ENCODE results near the gene SLC2A4.

SLC2A4 gene

DNA sequence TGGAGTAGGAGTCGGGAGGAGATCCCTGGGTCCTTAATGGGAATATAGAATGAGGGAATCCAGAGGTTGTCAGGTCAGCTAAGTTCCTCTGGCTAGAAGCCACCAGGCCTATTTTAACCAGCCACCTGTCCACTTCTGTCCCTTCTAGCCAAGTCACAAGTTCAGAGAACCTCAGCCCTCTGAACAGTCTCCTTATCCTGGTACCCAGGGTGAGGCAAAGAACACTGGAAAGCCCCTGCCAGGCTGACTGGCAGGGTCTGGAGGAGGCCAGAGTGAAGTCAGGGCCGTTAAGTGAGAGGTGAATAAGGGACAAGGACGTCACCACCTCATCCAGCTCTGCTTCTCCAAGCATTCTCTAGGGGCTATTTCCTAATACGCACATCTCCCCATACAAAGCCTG is 32.7 kb upstream of the SLC2A4 start:
- DNase-seq, result no peak

DNA sequence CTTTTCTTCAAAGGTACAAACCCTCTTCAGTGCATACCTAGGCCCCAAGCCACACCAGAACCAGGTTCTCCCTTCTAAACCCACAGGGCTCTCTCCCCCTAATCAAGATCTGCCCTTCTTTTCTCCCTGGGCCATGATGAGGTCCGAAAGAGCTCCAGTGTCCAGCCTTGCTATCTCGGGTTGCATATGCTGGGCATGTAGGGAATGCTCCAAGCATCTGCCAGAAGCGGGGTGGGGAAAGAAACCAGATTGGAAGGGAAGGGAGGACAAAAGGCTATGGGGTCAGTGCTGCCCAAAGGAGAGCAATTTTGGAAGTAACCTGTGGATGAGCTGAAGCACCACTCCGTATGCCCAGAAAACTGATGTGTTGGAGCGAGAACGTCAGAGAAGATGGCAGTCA is 32.3 kb upstream of the SLC2A4 start:
- DNase-seq, result no peak

DNA sequence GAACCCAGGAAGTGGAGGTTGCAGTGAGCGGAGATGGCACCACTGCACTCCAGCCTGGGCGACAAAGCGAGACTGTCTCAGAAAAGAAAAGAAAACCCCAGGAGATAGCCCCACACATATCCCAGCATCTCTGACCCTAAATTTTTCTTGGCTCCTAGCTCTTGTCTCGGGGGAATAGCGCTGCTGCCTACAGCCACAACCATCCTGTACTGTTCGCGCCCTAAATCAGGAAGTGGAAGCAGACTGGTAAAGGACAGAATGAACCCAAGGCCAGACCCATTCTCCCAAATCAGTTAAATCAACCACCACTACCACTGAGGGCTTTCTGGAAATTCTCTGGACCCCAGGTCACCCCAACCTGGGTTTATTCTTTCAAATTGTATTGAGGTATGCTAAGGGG is 31.7 kb upstream of the SLC2A4 start:
- DNase-seq, result no peak

DNA sequence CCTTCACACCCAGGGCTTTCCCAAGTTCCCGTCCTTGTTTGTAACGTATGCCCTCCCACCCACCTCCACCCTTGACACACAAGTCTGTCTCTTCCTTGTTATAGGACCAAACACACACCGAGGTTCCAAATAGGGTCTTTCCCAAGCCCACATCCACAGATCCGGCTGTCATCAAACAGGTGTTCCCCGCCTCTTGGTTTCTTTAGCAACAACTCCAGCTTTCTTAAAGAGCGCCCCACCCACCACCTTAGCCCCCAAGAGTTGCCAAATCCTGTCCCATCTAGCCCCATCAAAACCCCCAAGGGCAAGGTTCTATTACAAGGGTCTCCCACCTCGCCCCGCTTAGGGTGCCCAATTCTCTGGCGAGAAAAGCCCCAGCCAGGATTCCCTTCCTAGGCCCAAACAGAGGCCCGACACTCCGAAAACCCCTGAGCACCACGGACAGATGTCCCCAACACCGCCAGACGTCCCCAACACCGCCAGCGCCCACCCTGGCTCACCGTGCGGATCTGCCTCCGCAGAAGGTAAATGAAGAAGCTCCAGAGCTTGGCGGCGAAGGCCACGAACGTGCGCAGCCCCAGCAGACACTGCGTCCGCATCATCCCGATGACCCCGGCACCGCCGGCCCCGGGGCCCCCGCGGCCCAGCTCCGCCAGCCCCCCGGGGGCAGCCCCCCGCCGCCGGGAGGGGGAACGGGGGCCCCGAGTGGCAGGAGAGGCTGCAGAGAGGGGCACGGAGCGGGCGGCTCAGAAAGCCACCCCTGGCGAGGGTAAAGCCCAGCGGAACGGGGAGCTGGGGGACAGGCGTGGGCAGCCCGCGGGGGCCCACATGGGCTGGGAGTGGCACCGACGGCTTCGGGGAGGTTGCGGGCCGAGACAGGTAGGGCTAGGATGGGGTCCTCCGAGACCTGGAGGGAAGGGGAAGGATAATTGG is 30.6 kb upstream of the SLC2A4 start:
- DNase-seq, result peak in 1 of 2 experiments; percentile 47

DNA sequence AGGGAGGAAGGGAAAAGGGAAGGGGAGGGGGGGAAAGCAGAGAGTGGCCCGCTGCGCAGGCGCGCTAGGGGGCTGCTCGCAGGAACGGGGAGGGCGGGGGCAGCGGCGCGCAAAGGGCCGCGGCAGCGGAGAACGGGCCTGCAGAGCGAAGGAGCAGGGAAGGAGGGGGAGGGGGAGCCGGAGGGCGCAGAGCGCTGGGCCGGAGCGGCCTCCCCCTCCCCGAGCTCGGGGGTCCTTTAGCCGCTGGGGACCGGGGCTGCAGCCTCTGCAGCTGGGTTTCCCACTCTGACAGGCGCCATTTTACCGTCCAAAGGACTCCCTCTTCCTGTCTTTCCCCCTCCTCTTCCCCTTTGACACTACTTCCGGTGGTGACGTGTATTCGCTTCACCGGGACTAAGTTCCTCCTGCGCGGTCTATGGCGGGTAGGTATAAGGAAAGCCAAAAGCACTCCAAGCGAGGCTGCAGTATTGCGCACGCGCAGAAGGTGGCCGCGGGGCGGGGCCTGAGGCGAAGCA is 29.8 kb upstream of the SLC2A4 start, which contains the start of gene CTDNEP1:
Gene CTDNEP1 (minus strand): TSS at position 74 of the 515 bp plus-strand sequence. CDS start 438 bp downstream, outside the sequence.
- peak; percentile 99 to 100 for DNase-seq

DNA sequence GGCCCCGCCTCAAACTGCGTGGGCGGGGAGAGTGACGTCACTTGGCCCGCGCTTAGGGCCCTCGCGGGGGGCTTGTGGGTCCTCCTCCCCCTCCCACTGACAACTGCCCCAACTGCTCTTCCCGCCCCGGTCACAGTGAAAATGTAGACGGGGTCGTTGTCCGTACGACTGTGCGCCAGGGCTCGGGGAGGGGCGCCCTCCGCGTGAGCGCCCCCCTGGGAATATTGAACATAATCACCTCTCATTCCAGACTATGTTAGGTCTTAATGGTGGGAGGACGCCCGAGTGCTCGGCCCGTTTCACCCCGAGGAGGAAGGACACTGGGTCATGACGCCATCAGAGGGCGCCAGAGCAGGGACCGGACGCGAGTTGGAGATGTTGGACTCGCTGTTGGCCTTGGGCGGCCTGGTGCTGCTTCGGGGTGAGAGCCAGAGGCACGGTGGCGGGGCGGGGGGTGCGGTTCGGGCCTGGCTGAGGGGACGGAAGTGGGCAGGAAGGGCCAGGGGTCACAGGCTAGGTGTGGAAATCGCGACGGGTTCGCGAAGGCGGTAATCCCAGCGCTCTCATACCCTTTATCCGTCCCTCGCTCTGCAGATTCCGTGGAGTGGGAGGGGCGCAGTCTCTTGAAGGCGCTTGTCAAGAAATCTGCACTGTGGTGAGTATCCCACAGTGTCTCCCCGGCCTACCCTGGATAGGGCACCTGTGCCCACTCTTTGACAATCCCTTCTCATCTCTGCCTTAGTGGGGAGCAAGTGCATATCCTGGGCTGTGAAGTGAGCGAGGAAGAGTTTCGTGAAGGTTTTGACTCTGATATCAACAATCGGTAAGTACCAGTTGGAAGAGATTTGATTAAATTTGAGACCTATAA is 29.1 kb upstream of the SLC2A4 start, which contains the start of gene ELP5:
Gene ELP5 (plus strand): TSS at position 40 of the 868 bp plus-strand sequence. CDS start 336 bp downstream, at position 376.
- DNase-seq, result peak; percentile 95

DNA sequence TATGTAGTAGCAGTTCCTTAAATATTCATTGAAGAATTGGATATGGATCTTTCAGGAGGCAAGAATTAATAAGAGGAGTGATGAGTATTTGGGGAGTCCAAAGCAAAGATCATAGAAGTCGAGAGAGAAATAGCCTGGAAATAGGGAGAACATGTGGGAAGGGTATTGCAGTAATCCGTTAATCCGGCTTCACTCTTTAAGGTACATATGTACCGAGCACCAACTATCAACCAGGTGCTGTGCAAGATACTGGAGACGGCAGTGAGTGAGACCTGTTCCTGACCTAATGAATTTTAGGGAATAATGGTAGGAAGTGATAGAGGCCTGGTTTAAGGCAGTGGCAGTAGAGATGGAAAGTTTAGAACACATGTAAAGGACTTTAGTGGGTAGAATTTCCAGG is 28.4 kb upstream of the SLC2A4 start:
- no peak for DNase-seq

DNA sequence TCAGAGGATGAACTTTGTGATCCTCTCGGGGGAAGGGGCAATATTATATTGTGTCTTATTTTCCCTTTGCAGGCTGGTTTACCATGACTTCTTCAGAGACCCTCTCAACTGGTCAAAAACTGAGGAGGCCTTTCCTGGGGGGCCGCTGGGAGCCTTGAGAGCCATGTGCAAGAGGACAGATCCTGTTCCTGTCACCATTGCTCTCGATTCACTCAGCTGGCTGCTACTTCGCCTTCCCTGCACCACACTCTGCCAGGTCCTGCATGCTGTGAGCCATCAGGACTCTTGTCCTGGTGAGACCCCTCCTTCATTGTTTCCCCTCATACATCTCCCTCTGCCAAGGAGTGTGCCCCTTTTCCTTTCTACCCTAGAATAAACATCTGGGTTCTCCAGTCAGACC is 27.0 kb upstream of the SLC2A4 start:
- no peak for DNase-seq

DNA sequence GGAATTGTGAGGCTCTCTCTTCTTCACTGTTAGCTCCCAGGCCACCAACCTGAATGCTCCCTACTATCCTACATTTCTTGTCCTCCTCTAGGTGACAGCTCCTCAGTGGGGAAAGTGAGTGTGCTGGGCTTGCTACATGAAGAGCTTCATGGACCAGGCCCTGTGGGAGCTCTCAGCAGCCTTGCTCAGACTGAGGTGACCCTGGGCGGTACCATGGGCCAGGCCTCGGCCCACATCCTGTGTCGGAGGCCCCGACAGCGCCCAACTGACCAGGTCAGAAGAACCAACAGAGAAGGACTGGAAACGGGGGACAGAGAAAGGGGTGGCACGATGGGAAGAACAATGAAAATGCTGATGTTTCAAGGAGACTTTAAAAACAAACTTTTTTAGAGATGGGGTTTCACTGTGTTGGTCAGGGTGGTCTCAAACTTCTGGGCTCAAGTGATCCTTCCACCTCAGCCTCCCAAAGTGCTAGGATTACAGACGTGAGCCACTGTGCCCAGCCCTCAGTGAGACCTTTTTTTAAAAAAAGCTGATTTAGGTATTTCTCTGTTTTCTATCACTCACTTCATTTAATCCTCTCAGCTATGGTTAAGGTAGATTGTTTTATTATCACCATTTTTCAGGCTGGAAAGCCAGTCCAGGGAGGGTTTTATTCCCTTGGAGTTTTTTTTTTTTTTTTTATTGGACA is 24.6 kb upstream of the SLC2A4 start:
- no peak for DNase-seq

DNA sequence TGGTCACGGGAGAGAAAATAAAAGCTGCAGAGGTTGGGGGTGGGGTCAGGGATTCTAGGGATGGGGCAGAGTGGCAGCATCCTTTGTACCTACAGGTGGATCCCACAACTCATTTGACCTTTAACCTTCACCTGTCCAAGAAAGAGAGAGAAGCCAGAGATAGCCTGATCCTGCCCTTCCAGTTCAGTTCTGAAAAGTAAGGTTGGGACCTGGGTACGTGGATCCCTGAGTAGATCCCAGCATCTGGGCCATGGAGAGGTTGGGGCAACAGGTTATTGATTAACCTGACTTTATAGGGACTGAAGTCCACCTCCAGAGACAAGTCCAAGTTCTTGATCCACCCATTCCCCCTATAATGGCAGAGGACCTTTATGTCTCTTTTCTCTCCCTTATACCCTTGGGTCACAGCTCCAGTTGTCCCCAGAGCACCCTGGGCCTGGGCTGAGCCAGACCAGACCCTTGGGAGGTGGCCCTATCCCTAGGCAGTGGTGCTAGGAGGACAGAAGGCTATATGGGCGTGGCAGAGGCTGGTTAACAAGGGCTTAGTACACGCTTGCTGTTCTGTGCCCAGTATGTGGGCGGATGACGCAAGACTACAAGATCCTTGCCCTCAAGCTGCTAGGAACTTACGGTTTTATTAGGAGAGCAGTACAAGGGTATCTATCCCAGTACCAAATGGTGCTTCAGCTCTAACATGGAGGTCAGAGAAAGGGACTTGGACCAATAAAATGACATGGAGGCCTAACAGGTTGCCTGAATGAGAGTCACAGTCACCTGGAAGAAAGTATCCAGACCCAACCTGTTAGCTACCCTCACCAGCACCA is 22.6 kb upstream of the SLC2A4 start:
- DNase-seq, result peak; percentile 36 to 52

DNA sequence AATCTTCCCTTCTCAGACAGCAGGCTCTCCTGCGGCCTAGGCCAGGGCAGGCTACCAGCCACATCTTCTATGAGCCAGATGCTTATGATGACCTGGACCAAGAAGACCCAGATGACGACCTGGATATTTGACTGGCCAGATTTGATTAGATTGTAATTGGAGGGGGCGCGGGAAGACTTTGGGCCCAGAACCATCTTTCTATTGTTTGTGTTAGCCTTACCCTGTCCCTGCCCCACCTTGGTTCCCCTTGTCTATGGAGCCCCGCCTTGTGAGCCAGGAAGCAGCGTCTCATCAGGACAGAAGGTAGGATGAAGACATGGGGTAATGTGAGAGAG is 22.0 kb upstream of the SLC2A4 start:
- no peak for DNase-seq

DNA sequence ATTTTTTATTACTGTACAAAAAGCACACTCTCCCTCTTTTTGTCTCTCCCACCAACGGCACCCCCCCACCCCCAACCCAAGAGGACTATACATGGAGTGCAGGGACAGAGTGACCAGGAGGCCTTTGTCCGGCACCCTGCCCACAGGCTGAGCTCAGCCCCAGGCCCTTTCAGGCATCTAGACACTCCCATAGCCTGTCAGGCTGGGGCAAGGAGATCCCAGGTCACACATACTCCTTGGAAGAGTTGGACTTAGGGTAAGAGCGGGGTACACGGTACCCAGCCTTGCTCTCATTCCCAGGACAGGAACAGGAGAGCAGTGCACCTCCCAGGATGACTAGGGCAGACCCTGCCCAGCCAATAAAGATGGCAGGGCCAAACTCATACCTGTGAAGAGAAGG is 21.4 kb upstream of the SLC2A4 start:
- DNase-seq, result no peak

DNA sequence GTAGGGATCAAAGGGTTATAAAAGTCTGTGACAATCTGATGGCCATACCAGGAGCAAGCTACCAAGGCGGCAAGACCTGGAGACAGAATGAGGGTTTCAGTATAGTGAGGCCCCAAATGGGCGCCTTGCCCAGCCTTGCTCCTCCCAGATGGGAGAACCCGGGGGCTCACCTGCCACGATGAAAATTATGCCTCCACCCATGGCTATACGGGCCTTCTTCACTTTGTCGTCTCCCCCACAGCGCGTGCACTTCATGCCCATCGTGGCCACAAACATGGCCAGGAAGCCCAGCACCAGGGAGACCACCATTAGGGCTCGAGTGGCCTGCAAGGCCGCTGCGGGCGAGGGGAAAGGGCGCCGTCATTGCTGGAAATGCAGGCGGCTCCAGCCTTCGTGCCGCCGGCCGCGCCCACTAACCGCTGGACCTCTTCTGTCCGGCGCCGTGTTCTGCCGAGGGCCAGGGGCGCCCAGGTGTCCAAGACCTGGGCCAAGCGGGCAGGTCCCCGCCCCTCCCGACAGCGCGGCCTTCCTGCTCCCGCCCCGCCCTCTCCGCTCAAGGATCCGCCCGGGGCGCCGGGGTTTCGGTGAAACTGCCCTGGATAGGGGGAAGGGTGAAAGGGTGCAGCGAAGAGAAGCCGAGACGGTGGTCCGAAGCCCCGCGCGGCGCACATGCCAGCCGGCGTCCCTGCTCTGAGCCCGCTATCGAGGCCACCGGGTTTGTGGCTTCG is 20.7 kb upstream of the SLC2A4 start:
- peak; percentile 49 to 62 for DNase-seq

DNA sequence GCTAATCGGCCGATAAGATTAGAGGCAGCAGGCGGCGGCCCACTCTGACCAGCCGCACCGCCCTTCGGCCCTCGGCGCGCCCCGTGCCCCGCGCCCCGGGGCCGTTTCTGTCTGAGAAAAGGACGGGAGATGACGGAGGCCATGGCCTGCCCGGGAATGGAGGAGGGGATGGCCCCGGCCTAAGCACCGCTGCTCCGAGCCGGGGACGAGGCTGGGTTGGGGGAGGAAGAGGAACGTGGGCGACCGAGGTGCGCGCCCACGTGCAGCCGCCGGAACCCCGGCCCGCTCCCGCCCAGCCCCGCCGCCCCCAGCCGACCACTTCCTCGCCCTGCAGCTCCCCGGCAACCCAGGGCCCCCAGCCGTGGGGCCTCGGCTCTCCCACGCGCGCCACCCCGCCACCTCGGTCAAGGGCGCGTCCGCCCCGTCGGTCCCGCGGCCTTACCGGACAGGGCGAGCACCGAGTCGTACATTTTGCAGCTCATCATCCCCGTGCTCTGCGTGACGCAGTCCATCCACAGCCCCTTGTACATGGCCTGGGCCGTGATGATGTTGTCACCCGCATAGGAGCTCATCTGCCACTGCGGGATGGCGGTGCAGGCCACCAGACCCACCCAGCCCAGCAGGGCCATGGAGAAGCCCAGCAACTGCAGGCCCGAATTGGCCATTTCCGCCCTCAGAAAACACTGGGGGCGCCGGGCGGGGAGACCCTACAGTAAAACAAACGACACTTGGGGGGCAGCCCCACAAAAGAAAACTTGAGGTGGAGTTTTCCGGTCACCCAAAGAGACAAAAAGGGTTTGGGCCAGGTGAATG is 19.9 kb upstream of the SLC2A4 start:
- DNase-seq, result peak in 1 of 2 experiments; percentile 50

DNA sequence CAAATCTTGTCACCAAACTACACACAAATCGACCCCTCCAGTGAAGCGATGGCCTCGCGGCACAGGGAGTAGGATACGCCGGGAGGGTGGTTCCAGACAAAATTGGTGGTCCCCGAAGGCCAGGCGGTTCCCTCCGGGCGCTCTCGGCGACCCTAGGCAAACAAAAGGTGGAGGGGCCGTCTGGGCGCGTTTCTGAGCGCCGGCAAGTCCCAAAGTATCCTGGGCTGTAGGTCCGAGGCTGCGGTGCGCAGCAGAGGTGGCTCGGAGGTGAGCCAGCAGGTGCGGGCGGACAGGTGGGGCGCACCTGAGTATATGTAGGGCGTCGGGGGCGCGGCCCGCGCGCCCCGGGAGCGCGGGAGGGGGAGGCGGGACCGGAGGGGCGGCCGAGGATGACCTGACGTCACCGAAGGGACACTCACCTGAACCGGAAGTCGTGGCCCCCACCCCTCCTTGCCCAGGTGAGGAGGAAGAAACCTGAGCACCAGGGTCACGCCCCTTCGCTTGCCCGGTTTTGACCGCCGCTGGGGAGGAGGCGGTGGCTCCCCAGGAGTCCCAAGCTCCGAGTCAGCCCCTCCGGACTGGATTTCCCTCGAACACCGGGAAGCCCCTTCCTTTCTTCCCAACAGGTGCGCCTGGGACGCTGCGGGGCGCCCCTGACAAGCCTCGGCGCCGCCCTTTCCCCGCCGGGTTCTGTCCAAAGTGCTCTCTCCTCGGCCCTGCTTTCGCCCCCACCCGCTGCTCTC is 19.2 kb upstream of the SLC2A4 start, which contains the start of gene CLDN7:
Gene CLDN7 (minus strand): TSS at position 287 of the 743 bp plus-strand sequence. CDS start 435 bp downstream, outside the sequence.
- DNase-seq, result no peak

DNA sequence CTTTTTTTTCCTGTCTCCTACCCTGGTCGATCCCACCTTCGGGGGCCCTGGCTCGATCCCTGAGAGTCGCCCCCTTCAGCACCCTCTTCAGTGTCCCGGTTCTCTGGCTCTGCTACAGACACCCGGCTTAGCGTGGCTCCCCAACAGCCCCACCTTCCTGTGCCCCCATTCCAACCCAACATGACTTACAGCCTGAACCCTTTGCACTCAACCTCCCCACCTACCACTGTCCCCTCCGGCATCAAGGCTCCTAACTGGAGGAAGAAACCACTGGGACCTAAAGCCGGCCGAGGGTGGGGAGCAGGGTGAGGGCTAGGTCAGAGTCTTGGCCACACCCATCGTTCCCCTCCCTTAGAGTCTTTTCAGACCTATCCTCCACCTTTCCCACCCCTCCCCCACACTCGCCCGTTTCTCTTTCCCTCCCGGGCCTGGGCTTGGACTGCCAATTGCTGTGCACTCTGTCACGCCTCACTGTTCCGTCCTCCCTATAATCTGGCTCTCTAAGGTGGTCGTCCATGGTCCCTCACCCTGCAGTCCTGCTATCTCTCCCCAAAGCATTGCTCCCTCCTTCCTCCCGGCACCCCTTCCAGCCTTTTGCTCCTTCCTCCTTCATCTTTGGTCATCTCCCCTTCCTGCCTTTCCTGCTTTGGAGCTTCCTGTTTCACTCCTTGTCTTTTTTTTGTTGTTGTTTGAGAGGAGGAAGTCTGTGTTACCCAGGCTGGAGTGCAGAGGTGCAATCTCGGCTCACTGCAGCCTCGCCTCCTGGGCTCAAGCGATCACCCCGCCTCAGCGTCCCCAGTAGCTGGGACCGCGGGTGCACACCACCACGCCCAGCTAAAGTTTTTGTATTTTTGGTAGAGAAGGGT is 18.4 kb upstream of the SLC2A4 start:
- DNase-seq, result no peak

DNA sequence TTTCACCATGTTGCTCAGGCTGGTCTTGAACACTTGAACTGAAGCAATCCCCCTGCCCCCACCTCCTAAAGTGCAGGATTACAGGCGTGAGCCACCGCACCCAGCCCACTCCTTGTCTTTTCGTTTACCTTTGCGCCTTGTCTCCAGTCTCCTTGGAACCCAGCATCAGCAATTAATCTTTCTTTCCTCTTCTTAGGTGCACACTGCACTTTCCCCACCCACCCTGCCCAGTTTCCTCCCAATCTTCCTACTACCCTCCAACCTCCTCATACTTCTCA is 17.8 kb upstream of the SLC2A4 start:
- no peak for DNase-seq

DNA sequence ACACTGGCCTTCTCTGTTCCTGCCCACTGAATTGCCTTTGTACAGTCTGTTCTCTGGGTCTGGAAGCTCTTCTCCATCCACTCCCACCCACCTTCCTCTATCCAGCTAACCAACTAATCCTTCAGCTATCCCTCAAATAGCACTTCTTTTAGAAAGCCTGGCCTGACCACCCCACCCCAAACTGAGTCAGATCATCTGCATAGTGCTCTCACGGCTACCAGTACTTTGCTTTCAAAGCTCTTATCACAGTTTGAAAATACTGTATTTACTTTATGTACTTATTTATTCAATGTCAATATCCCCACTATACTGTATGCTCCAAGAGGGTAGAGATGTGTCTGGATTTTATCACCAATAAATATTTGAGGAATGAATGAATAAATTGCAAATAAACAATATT is 14.7 kb upstream of the SLC2A4 start:
- no peak for DNase-seq

DNA sequence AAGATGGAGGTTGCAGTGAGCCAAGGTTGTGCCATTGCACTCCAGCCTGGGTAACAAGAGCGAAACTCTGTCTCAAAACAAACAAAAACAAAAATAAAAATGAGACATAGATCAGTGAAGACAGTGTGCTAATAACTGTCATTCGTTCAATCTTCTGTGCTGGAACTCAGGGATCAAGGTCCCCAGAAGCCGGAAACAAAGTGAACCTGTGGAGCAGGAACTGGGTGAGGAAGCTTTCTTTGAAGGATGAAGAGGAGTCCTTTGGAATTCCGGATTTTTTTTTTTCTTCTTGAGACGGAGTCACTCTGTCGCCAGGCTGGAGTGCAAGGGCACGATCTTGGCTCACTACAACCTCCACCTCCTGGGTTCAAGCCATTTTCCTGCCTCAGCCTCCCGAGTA is 2.1 kb upstream of the SLC2A4 start:
- DNase-seq, result no peak

Measured in activated T-cell treated with anti-CD3 and anti-CD28 coated beads, Interleukin-2, amount 50 U/mL, for 48 hours (primary cell).